ENCODE results near the gene CRELD2. TPM values are rescaled to one million over a fixed set of nuclear protein-coding genes. Genes with fewer than 3 reads are reported as not detected.
A peak's percentile ranks its signal among the peaks of the same experiment; 100 is the strongest.

Gene CRELD2
- total RNA-seq, 1 donor from 2014 or later: 43.8 TPM

DNA sequence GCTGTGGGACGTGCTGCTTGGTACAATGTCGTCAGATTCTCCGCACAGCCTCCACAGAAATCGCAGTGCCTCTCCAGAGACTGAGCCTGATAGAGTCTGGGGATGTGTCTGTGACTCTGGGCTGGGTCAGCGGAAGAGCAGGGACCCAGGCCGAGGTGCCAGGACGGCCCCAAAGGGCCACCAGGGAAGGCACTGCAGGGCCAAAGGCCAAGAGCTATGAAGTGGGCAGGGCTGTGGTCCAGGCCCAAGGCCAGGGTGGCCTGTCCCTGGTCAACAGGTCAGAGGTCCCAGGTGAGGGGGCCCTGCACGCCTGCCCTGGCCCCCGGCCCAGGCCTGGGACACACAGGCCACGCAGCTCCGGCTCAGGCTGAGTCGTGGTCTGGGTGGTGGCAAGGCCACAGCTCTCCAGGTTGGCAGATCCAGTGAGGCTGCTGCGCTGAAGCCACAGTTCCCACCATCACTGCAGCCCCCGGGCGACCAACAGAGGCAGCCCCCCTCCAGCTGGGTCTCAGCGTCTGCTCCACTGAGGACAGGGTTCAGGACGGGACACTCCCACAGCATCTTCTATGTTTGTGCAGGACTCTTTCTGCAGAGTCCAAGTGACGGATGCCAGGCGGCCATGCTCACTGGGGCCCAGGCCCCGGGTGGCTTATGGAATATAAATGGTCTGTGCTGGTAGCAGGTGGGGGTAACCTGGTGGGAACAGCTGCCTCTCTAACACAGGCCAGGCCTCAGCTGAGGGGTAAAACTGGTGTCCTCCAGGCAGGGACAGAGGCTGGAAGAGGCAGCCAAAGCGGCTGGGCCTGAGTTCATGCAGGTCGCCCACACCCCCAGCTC is 37.4 kb downstream of the CRELD2 start:
- Mint-ChIP-seq H3K9me3 (no peaks in the 10 kb centered on the region), H3K27ac (ENCODE audit: unreplicated experiment) (peak overlapping the region; percentile 6), H3K4me1 (peaks cover 6% of the 10 kb centered on the region), H3K36me3 (ENCODE audit: low read depth) (no peaks in the 10 kb centered on the region), H3K27me3 (ENCODE audit: low read depth) (no peaks in the 10 kb centered on the region), H3K4me3 (no peak overlapping the region)
- TF ChIP-seq, protein P1, sequence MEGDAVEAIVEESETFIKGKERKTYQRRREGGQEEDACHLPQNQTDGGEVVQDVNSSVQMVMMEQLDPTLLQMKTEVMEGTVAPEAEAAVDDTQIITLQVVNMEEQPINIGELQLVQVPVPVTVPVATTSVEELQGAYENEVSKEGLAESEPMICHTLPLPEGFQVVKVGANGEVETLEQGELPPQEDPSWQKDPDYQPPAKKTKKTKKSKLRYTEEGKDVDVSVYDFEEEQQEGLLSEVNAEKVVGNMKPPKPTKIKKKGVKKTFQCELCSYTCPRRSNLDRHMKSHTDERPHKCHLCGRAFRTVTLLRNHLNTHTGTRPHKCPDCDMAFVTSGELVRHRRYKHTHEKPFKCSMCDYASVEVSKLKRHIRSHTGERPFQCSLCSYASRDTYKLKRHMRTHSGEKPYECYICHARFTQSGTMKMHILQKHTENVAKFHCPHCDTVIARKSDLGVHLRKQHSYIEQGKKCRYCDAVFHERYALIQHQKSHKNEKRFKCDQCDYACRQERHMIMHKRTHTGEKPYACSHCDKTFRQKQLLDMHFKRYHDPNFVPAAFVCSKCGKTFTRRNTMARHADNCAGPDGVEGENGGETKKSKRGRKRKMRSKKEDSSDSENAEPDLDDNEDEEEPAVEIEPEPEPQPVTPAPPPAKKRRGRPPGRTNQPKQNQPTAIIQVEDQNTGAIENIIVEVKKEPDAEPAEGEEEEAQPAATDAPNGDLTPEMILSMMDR (conservative IDR thresholded peaks at IDR 0.05): no peak
- DNase-seq (ENCODE audit: low read depth, low spot score): no peak

DNA sequence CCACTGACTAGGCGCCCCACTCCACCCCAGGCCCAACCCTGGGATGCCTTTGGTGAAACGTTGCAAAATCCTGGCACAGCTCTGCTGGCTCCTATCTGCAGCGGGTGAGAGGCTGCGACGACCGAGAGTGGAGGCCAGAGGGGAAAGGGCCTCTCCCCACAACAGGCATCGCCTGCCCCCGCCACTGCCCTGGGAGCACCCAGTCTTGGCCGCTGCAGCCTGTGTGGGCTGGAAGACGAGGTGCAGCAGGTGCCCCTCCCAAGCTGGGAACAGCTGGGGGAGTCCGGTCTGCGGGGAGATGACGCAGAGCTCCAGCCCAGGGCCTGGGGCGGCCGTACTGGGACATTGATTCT is 38.0 kb downstream of the CRELD2 start:
- no peaks in the 10 kb centered on the region for H3K36me3 Mint-ChIP-seq (ENCODE audit: low read depth)
- H3K4me1 Mint-ChIP-seq: peaks cover 6% of the 10 kb centered on the region
- H3K4me3 Mint-ChIP-seq: no peak overlapping the region
- TF ChIP-seq, protein P1 (conservative IDR thresholded peaks at IDR 0.05): no peak
- no peak for DNase-seq (ENCODE audit: low read depth, low spot score)
- H3K9me3 Mint-ChIP-seq: no peaks in the 10 kb centered on the region
- no peaks in the 10 kb centered on the region for H3K27me3 Mint-ChIP-seq (ENCODE audit: low read depth)
- no peak overlapping the region for H3K27ac Mint-ChIP-seq (ENCODE audit: unreplicated experiment)

- H3K9me3 Mint-ChIP-seq: no peaks in the 10 kb centered on the region
- H3K27me3 Mint-ChIP-seq (ENCODE audit: low read depth): no peaks in the 10 kb centered on the region
- no peak overlapping the region for H3K27ac Mint-ChIP-seq (ENCODE audit: unreplicated experiment)
- TF ChIP-seq, protein P1 (conservative IDR thresholded peaks at IDR 0.05): no peak
- H3K36me3 Mint-ChIP-seq (ENCODE audit: low read depth): no peaks in the 10 kb centered on the region
- peak overlapping the region; percentile 31 for H3K4me3 Mint-ChIP-seq
- H3K4me1 Mint-ChIP-seq: peaks cover 6% of the 10 kb centered on the region
- no peak for DNase-seq (ENCODE audit: low read depth, low spot score)
Observed at GRCh38 chr22:49956914-49957825, 38.7 kb downstream of the CRELD2 start.

DNA sequence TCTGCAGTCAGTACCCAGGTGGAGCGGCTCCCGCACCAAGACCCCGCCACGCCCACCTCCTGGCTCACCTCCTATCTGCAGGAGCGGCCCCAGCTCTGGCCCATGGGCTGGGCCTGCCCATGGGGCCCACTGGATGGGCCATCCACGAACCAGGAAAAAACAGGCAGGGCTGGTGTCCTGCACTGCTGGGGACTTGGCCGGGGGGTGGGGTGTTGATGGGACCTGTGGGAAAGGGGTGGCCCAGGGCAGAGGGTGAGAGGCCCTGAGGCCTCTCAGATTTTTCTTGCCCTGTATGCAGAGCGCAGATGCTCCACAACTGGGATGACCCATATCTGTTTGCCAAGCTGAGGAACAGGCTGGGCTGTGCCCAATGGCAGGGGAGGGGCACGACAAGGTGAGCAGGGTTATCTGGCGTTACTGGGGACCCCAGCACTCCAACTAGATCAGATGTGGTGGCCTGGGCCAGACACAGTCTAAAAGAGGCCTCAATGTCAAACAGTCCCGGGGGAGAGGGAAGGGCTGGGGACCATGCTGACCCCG is 39.5 kb downstream of the CRELD2 start:
- no peak for DNase-seq (ENCODE audit: low read depth, low spot score)
- TF ChIP-seq, protein P1 (conservative IDR thresholded peaks at IDR 0.05): no peak
- Mint-ChIP-seq H3K27me3 (ENCODE audit: low read depth) (no peaks in the 10 kb centered on the region), H3K4me1 (peaks cover 6% of the 10 kb centered on the region), H3K9me3 (no peaks in the 10 kb centered on the region), H3K36me3 (ENCODE audit: low read depth) (no peaks in the 10 kb centered on the region), H3K27ac (ENCODE audit: unreplicated experiment) (no peak overlapping the region), H3K4me3 (peak overlapping the region; percentile 76)

DNA sequence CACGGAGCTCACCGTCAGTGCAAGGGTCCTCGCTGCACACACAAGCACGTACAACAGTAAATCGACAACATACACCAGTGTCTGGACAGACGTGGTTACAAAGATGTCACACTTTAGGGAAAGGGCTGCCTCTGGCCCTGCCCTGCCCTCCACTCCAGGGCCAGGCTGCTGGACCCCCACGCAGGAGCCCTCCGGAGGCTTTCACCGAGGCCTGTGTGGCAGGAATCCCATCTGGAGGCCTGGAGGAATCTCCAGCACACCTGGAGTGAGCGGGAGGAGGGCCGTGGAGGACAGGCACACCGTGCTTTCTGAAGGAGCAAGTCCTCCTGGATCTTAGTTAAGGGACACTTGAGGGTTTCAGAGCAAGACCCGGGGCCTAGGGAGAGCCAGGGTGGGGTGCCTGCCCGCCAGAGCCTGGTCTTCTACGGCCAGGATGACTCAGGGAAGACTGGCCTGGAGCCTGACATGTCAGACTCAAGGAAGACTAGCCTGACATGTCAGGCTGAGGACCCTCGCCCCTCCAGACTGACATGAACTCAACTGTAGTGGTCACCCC is 40.0 kb downstream of the CRELD2 start:
- Mint-ChIP-seq H3K27ac (ENCODE audit: unreplicated experiment) (no peak overlapping the region), H3K4me1 (peaks cover 6% of the 10 kb centered on the region), H3K36me3 (ENCODE audit: low read depth) (no peaks in the 10 kb centered on the region), H3K4me3 (peak overlapping the region; percentile 76), H3K9me3 (no peaks in the 10 kb centered on the region), H3K27me3 (ENCODE audit: low read depth) (no peaks in the 10 kb centered on the region)
- TF ChIP-seq, protein P1 (conservative IDR thresholded peaks at IDR 0.05): no peak
- no peak for DNase-seq (ENCODE audit: low read depth, low spot score)

Data from neural crest cell (in vitro differentiated cells).